ENCODE results near the gene HNRNPH3.

DNA sequence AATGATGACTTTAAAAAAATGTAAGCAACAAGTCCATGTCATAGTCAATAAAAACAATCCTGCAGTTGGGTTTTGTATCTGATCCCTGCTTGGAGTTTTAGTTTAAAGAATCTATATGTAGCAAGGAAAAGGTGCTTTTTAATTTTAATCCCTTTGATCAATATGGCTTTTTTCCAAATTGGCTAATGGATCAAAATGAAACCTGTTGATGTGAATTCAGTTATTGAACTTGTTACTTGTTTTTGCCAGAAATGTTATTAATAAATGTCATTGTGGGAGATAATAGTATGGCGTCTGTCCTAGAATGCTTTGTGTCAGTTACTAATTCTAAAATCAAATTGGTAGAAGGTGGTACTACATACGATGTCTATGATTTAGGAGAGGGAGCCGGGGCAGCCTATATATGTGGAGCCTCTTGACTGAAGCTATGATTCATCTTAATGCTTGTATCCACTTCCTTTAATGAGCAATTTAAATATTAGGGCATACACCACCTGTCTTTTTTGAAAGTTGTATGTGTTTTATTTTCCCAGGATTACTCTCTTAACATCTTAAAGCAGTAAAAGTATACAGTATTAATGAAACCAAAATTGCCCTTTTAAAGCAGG lies 11.1 kb downstream of the HNRNPH3 start:
- TF ChIP-seq CTCF (IDR thresholded peaks at IDR 0.05) (no peak), POLR2A (IDR thresholded peaks at IDR 0.05) (no peak)

All from body of pancreas (tissue), 4 donors.